Thymus (tissue), 11 donors: ENCODE results near the gene VAMP5. TPM values are rescaled to one million over a fixed set of nuclear protein-coding genes. Genes with fewer than 3 reads are reported as not detected.

ENCODE experiments used
- DNase-seq, 9 donors: peaks; one replicate each; pipeline ENCODE4 v3.0.0-alpha.2; 2013; ENCODE audit warnings: low spot score in 9 of 9, low read depth in 6 of 9, missing footprints in 1 of 9
- H3K27ac ChIP-seq, 2 donors: one replicate each; pipeline ENCODE4 v1.5.1; 2013; ENCODE audit warnings: control low read depth in 1 of 2, low read depth in 1 of 2, low read length in 1 of 2, mild to moderate bottlenecking in 1 of 2, moderate library complexity in 1 of 2
- H3K27me3 ChIP-seq, 2 donors: one replicate each; pipeline ENCODE4 v1.5.1; 2013; ENCODE audit warnings: low read length in 1 of 2; ENCODE audit not compliant: control insufficient read depth in 2 of 2, insufficient read depth in 1 of 2
- H3K36me3 ChIP-seq, 2 donors: one replicate each; pipeline ENCODE4 v1.5.1; 2013; ENCODE audit warnings: low read length in 1 of 2, mild to moderate bottlenecking in 1 of 2, moderate library complexity in 1 of 2; ENCODE audit not compliant: control insufficient read depth in 2 of 2, insufficient read depth in 2 of 2
- H3K4me1 ChIP-seq, 2 donors: one replicate each; pipeline ENCODE4 v1.5.1; 2013; ENCODE audit warnings: low read length in 2 of 2; ENCODE audit not compliant: control insufficient read depth in 2 of 2, insufficient read depth in 2 of 2
- H3K4me3 ChIP-seq, 2 donors: one replicate each; pipeline ENCODE4 v1.5.1; 2013; ENCODE audit warnings: low read length in 2 of 2, control low read depth in 1 of 2, mild to moderate bottlenecking in 1 of 2
- H3K9me3 ChIP-seq, 2 donors: one replicate each; pipeline ENCODE4 v1.5.1; 2013; ENCODE audit warnings: low read length in 1 of 2, mild to moderate bottlenecking in 1 of 2; ENCODE audit not compliant: control insufficient read depth in 2 of 2, insufficient read depth in 1 of 2
- WGBS: extraction: QIAGEN DNeasy Blood & Tissue Kit; methylation state at CpG from one replicate; pipeline ENCODE4 v1.1.7; 2013; 5-methylcytosine and 5-hydroxymethylcytosine counted together
- polyA plus RNA-seq: library from polyadenylated mRNA; stranded (reverse); fragments of 200-250 nt; gene quantifications from one replicate; pipeline ENCODE4 v1.2.3, GENCODE V29; 2013
- total RNA-seq: library from RNA; stranded (reverse); fragments of 120-200 nt; gene quantifications from one replicate; pipeline ENCODE4 v1.2.4, GENCODE V29; 2013
- donor health status: healthy.

The VAMP5 gene
- total and polyA plus RNA-seq, 2 donors = 19.0 to 93.2 TPM

DNA sequence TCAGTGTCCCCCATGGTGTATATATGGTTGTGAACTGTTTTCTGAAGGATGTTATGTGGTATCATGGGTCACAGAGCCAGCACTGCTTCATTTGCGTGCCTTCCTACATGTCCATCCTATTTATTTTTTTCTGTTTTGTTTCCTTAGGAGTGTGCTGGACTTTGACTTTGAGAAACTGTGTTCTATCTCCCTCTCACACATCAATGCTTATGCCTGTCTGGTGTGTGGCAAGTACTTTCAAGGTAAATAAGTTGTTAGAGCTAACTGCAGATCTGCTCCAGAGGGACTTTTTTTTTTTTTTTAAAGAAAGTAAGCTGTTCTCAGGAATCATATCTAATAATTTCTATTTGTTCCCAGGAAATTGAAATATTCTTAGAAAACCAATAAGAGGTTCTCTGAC, 37.1 kb downstream of the VAMP5 start:
- no peak for DNase-seq
- peaks cover 59 to 78% of the 10 kb centered on the region in 2 donors for H3K36me3 ChIP-seq
- peaks cover 10% of the 10 kb centered on the region in 2 donors for H3K4me1 ChIP-seq
- no peaks in the 10 kb centered on the region for H3K9me3 ChIP-seq
- H3K27ac ChIP-seq = no peak overlapping the region
- 98% methylated on average over 1 of the region's 1 CpG for WGBS
- no peaks in the 10 kb centered on the region for H3K27me3 ChIP-seq
- H3K4me3 ChIP-seq = no peak overlapping the region

DNA sequence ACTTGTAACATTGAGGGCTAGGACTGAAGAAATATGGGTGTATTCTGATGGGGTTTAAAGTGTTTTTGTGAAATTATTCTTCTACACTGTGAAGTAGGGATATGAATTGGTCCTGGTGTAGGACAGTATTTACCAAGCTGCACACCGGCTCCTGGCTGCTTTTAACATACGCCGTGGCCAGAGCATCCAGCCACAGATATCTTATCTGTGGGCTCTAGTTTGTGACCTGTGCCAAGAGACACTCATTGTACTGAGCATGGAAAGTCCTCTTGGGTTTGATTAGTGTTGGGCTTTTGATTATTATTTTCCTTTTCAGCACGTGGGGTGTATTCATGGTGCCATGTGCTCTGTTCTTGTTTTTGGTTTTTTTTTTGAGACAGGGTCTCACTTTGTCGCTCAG, 39.8 kb downstream of the VAMP5 start:
- H3K36me3 ChIP-seq = peaks cover 76 to 87% of the 10 kb centered on the region in 2 donors
- WGBS = 98% methylated on average over 5 of the region's 5 CpGs
- H3K4me3 ChIP-seq = no peak overlapping the region
- no peaks in the 10 kb centered on the region for H3K27me3 ChIP-seq
- H3K4me1 ChIP-seq = no peaks in the 10 kb centered on the region
- H3K9me3 ChIP-seq = no peaks in the 10 kb centered on the region
- H3K27ac ChIP-seq = no peak overlapping the region
- no peak for DNase-seq

DNA sequence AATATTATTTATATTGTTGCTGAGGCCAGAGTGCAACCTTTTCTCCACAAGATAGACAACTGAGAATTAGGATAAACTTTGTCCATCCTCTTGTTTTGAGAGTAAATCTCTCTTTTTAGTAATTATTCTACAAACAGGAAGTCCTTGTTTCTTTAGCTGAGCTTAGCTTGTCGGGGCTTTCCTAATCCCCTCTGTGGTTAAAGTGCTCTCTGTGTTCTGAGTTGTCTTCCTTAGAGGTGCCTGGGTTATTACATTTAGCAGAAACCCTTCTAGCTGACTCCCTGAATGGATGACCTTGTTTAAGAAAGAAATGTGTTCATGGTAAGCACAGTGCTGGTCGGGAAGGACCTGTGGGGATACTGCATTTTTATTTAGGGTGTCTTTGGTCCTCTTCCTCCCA, 44.4 kb downstream of the VAMP5 start:
- H3K27ac ChIP-seq = no peak overlapping the region
- peak in 1 of 9 donors; percentile 18 for DNase-seq

DNA sequence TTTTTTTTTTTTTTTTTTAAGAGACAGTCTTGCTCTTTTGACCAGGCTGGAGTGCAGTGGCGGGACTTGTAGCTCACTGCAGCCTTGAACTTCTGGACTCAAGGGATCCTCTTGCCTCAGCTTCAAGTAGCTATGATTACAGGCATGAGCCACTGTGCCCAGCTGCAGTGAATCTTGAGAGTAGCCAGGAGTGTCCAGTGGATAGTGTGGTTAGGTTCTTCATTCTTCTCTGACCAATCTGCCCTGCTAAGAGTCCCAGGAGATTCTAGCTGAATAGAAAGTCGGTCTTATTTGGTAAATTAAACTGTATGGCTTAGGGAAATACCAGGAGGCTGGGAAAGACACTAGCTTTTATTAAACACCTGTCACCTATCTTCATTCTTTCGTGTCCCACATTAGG, 47.1 kb downstream of the VAMP5 start:
- peaks cover 64 to 79% of the 10 kb centered on the region in 2 donors for H3K36me3 ChIP-seq
- no peak for DNase-seq
- no peaks in the 10 kb centered on the region for H3K4me1 ChIP-seq
- no peaks in the 10 kb centered on the region for H3K27me3 ChIP-seq
- no peaks in the 10 kb centered on the region for H3K9me3 ChIP-seq
- WGBS = 99% methylated on average over 3 of the region's 3 CpGs
- H3K4me3 ChIP-seq = no peak overlapping the region
- no peak overlapping the region for H3K27ac ChIP-seq

More for the DNA sequence above, 44.4 kb downstream of the VAMP5 start:
- Histone ChIP-seq H3K4me3 (no peak overlapping the region), H3K4me1 (no peaks in the 10 kb centered on the region), H3K9me3 (no peaks in the 10 kb centered on the region), H3K27me3 (no peaks in the 10 kb centered on the region), H3K36me3 (peaks cover 71 to 83% of the 10 kb centered on the region in 2 donors)
- WGBS = 74% methylated on average over 2 of the region's 2 CpGs

DNA sequence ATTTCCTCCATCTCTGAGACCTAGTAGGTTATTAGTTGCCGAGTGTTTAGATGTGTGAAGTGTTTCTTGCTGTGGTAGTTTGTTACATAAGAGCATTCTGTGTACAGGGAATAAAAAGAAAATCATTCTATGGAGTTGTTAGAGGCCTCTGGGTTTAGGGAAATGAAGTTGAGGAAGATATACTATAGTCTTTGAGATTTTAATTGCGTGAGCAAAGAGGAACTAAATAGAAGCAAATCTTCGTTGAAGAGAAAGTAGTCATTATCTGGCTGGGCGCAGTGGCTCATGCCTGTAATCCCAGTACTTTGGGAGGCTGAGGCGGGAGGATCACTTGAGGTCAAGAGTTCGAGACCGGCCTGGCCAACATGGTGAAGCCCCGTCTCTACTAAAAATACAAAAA, 50.8 kb downstream of the VAMP5 start:
- Histone ChIP-seq H3K4me1 (no peaks in the 10 kb centered on the region), H3K27me3 (no peaks in the 10 kb centered on the region), H3K36me3 (peaks cover 77 to 86% of the 10 kb centered on the region in 2 donors), H3K9me3 (no peaks in the 10 kb centered on the region), H3K27ac (no peak overlapping the region), H3K4me3 (no peak overlapping the region)
- WGBS = 96% methylated on average over 8 of the region's 8 CpGs
- DNase-seq = no peak

DNA sequence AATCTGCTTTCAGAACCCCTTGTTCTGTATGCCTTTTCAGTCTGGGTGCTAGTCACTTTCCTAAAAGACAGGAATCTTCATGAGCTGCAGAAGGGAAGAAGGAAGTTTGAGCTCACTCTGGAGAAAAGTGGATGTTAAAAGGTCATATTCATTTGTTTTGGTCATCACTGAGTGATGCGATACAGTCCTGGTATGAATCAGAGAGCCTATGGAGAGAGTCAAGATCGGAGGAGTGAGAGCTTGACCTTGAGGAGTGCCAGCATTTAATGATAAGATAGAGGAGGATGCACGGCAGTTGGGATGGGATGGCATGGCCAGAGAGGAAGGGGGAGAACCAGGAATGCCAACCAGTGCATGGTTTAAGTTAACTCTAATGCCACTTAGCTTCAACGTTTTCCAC, 51.4 kb downstream of the VAMP5 start:
- Histone ChIP-seq H3K27ac (no peak overlapping the region), H3K36me3 (peaks cover 76 to 86% of the 10 kb centered on the region in 2 donors), H3K4me3 (no peak overlapping the region), H3K9me3 (no peaks in the 10 kb centered on the region), H3K27me3 (no peaks in the 10 kb centered on the region), H3K4me1 (no peaks in the 10 kb centered on the region)
- no peak for DNase-seq
- WGBS = 94% methylated on average over 4 of the region's 4 CpGs

DNA sequence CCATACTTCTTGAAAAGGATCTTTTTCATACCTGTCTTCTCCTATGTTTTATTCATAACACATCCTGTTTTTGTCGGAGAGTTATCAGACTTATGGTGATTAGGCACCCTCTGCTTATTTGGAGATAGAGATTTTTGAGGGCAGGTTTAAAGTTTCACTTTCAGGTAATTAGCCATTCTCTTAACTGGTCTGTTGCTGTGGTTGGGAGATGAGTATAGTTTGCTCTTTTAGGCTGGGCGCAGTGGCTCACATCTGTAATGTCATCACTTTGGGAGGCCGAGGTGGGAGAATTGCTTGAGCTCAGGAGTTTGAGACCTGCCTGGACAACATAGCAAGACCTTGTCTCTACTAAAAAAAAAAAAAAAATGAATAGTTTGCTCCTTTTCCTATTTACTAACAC, 58.5 kb downstream of the VAMP5 start:
- WGBS = 78% methylated on average over 3 of the region's 3 CpGs
- no peak for DNase-seq
- H3K4me3 ChIP-seq = no peak overlapping the region

More for the DNA sequence above, 58.5 kb downstream of the VAMP5 start:
- Histone ChIP-seq H3K27me3 (no peaks in the 10 kb centered on the region), H3K36me3 (peaks cover 73 to 93% of the 10 kb centered on the region in 2 donors), H3K9me3 (no peaks in the 10 kb centered on the region), H3K4me1 (no peaks in the 10 kb centered on the region), H3K27ac (no peak overlapping the region)

Other genes starting within 250 kb of the VAMP5 start
- 9.9 TPM for gene RETSAT, start 229.9 kb upstream of the VAMP5 start, total RNA-seq
- gene RETSAT, start 229.9 kb upstream of the VAMP5 start, polyA plus RNA-seq = 12.8 TPM
- gene ELMOD3, start 229.7 kb upstream of the VAMP5 start, total RNA-seq = 10.0 TPM
- 21.7 TPM for gene ELMOD3, start 229.7 kb upstream of the VAMP5 start, polyA plus RNA-seq
- 190 TPM for gene CAPG, start 174.1 kb upstream of the VAMP5 start, total RNA-seq
- 118 TPM for gene CAPG, start 174.1 kb upstream of the VAMP5 start, polyA plus RNA-seq
- gene SH2D6, start 165.7 kb upstream of the VAMP5 start, total RNA-seq = 0.33 TPM
- 0.55 TPM for gene SH2D6, start 165.7 kb upstream of the VAMP5 start, polyA plus RNA-seq
- gene MAT2A, start 45.3 kb upstream of the VAMP5 start, total RNA-seq = 78.4 TPM
- gene MAT2A, start 45.3 kb upstream of the VAMP5 start, polyA plus RNA-seq = 98.0 TPM
- 16.5 TPM for gene GGCX, start 22.9 kb upstream of the VAMP5 start, total RNA-seq
- 17.8 TPM for gene GGCX, start 22.9 kb upstream of the VAMP5 start, polyA plus RNA-seq
- 133 TPM for gene VAMP8, start 6.8 kb upstream of the VAMP5 start, total RNA-seq
- 433 TPM for gene VAMP8, start 6.8 kb upstream of the VAMP5 start, polyA plus RNA-seq
- 180 TPM for gene RNF181, start 11.3 kb downstream of the VAMP5 start, total RNA-seq
- 162 TPM for gene RNF181, start 11.3 kb downstream of the VAMP5 start, polyA plus RNA-seq
- 2.3 TPM for gene TMEM150A, start 18.3 kb downstream of the VAMP5 start, total RNA-seq
- gene TMEM150A, start 18.3 kb downstream of the VAMP5 start, polyA plus RNA-seq = 15.9 TPM
- 27.0 TPM for gene C2orf68, start 27.6 kb downstream of the VAMP5 start, total RNA-seq
- gene C2orf68, start 27.6 kb downstream of the VAMP5 start, polyA plus RNA-seq = 38.5 TPM
- gene USP39, start 31.8 kb downstream of the VAMP5 start, total RNA-seq = 69.3 TPM
- gene USP39, start 31.8 kb downstream of the VAMP5 start, polyA plus RNA-seq = 42.5 TPM
- 0.09 TPM for gene SFTPB, start 83.8 kb downstream of the VAMP5 start, total RNA-seq
- 0.89 TPM for gene SFTPB, start 83.8 kb downstream of the VAMP5 start, polyA plus RNA-seq
- gene GNLY, start 109.9 kb downstream of the VAMP5 start, total RNA-seq = 1.7 TPM
- 7.0 TPM for gene GNLY, start 109.9 kb downstream of the VAMP5 start, polyA plus RNA-seq
- gene ATOH8, start 169.6 kb downstream of the VAMP5 start, total RNA-seq = 2.0 TPM
- 19.1 TPM for gene ATOH8, start 169.6 kb downstream of the VAMP5 start, polyA plus RNA-seq